A549 (cell line): ENCODE data around the gene DSC2. TPM values are rescaled to one million over a fixed set of nuclear protein-coding genes. Genes with fewer than 3 reads are reported as not detected.

Experiments
- ATAC-seq, 2 experiments: fragments of 200-7000 bp in 1 of 2; fragments of >200 bp in 1 of 2; cut with Nextera tagmentation in 1 of 2; cut with Tn5 transposase in 1 of 2; 3 replicates each; pipeline versions ENCODE4 v1.8.0 to v1.9.1; 2018 to 2020; ENCODE audit warnings: mild to moderate bottlenecking in 1 of 2, moderate library complexity in 1 of 2
- CTCF ChIA-PET: fragments of 300-600 bp; sonication (Branson Sonifier 250); formaldehyde crosslinking; extraction: SDS; loops from one replicate; lab custom pipeline; 2021; ENCODE audit warnings: antibody characterized with exemption, inconsistent platforms; lab: Yijun Ruan, JAX
- POLR2A ChIA-PET: fragments of 350-600 bp; formaldehyde crosslinking; extraction: SDS; loops from one replicate; lab custom pipeline; 2021; ENCODE audit warnings: antibody characterized with exemption, inconsistent platforms; lab: Yijun Ruan, JAX
- DNase-seq, 2 experiments: peaks; one replicate each; pipeline versions ENCODE4 v3.0.0 to v3.0.0-alpha.2; 2011 to 2016; ENCODE audit warnings: low read depth in 1 of 2, low spot score in 1 of 2
- FAIRE-seq: peaks from 2 replicates; lab custom pipeline; 2011; peaks lifted over from hg19 to GRCh38; lab: Jason Lieb, UNC
- H3K27ac ChIP-seq, 2 experiments: fragments of >200 bp; sonication (Bioruptor Twin); formaldehyde crosslinking; 3 replicates each; pipeline ENCODE4 v1.5.1; 2016 to 2017
- H3K4me1 ChIP-seq: fragments of >200 bp; sonication (Bioruptor Twin); formaldehyde crosslinking; 3 replicates; pipeline ENCODE4 v1.6.1; 2016
- H3K4me2 ChIP-seq: fragments of >200 bp; sonication (Bioruptor Twin); formaldehyde crosslinking; 3 replicates; pipeline ENCODE4 v1.6.1; 2016
- H3K4me3 ChIP-seq: fragments of >200 bp; sonication (Bioruptor Twin); formaldehyde crosslinking; 3 replicates; pipeline ENCODE4 v1.5.1; 2016
- H3K9me3 ChIP-seq: fragments of >200 bp; sonication (Bioruptor Twin); formaldehyde crosslinking; 3 replicates; pipeline ENCODE4 v1.6.1; 2016
- CBX8 ChIP-seq: fragments of 200-600 bp; sonication (generic); IDR thresholded peaks from 2 replicates; pipeline ENCODE4 v1.6.1; 2016
- CEBPB ChIP-seq, 2 experiments: fragments of >200 bp in 1 of 2; sonication (Bioruptor Twin) in 1 of 2; formaldehyde crosslinking in 1 of 2; IDR thresholded peaks; 2 replicates each; pipeline ENCODE4 v1.6.1; 2012 to 2016
- CTCF ChIP-seq: fragments of >200 bp; sonication (Bioruptor Twin); formaldehyde crosslinking; IDR thresholded peaks from 3 replicates; pipeline ENCODE4 v1.5.1; 2016
- ESRRA ChIP-seq: fragments of 150-350 bp; IDR thresholded peaks from 2 replicates; pipeline ENCODE4 v1.6.1; 2014; ENCODE audit warnings: mild to moderate bottlenecking, low read length, borderline replicate concordance
- GATA3 ChIP-seq: IDR thresholded peaks from 2 replicates; pipeline ENCODE4 v1.6.1; 2012; ENCODE audit warnings: borderline replicate concordance
- HDAC2 ChIP-seq: fragments of 200-600 bp; sonication (generic); IDR thresholded peaks from 2 replicates; pipeline ENCODE4 v1.6.1; 2016
- HOXB5 ChIP-seq: fragments of 250-450 bp; sonication (Bioruptor Pico); IDR thresholded peaks from 2 replicates; pipeline ENCODE4 v1.5.0; 2020; ENCODE audit warnings: mild to moderate bottlenecking, moderate library complexity
- KDM1A ChIP-seq: fragments of 200-600 bp; sonication (generic); IDR thresholded peaks from 2 replicates; pipeline ENCODE4 v1.6.1; 2016; ENCODE audit warnings: low read depth, mild to moderate bottlenecking
- KDM5A ChIP-seq: fragments of 200-600 bp; sonication (generic); IDR thresholded peaks from 2 replicates; pipeline ENCODE4 v1.6.1; 2016; ENCODE audit warnings: antibody characterized with exemption, mild to moderate bottlenecking
- MAZ ChIP-seq: fragments of 150-350 bp; IDR thresholded peaks from 2 replicates; pipeline ENCODE4 v1.6.1; 2014; ENCODE audit warnings: antibody characterized with exemption, low read depth, low read length, borderline replicate concordance
- MYC ChIP-seq: IDR thresholded peaks from 2 replicates; pipeline ENCODE4 v1.6.1; 2012; ENCODE audit warnings: mild to moderate bottlenecking, inconsistent platforms, low read length, improper control_type of control experiment, borderline replicate concordance
- NFE2L2 ChIP-seq: fragments of 150-350 bp; conservative IDR thresholded peaks from 2 replicates; pipeline ENCODE4 v1.6.1; 2014; ENCODE audit warnings: low read length
- PHF8 ChIP-seq: fragments of 200-600 bp; sonication (generic); IDR thresholded peaks from 2 replicates; pipeline ENCODE4 v1.6.1; 2016; ENCODE audit warnings: low read depth, mild to moderate bottlenecking, antibody characterized with exemption, moderate library complexity, borderline replicate concordance
- POLR2AphosphoS2 ChIP-seq: conservative IDR thresholded peaks from 2 replicates; pipeline ENCODE4 v1.6.1; 2012; ENCODE audit warnings: low read length, improper control_type of control experiment, inconsistent platforms
- RARB ChIP-seq: fragments of 250-450 bp; sonication (Bioruptor Pico); IDR thresholded peaks from 2 replicates; pipeline ENCODE4 v1.8.0; 2021; ENCODE audit warnings: mild to moderate bottlenecking, moderate library complexity
- REST ChIP-seq: fragments of 200-600 bp; sonication (generic); IDR thresholded peaks from 2 replicates; pipeline ENCODE4 v1.6.1; 2016; ENCODE audit warnings: antibody characterized with exemption, mild to moderate bottlenecking, moderate library complexity
- TFCP2L1 ChIP-seq: fragments of 250-450 bp; sonication (Bioruptor Pico); IDR thresholded peaks from 2 replicates; pipeline ENCODE4 v1.5.0; 2021; ENCODE audit warnings: mild to moderate bottlenecking
- WGBS: methylation state at CpG from one replicate; pipeline ENCODE4 v1.1.6; 2017; ENCODE audit errors: missing lambda C conversion rate; 5-methylcytosine and 5-hydroxymethylcytosine counted together
- polyA plus RNA-seq, 4 experiments: library from polyadenylated mRNA; depleted of rRNA in 3 of 4; stranded (reverse); fragments of >200 nt; fragmentation: RNase III in 1 of 4; extraction: RNeasy Plus Mini Kit Qiagen cat#74134 plus additional on column Dnase treatment in 1 of 4; gene quantifications; 2 replicates in 3 of 4; 3 replicates in 1 of 4; pipeline ENCODE4 v1.2.3, GENCODE V29; 2011 to 2017
- TF ChIP-seq, protein P1 (sequence below): IDR thresholded peaks from 2 replicates; pipeline ENCODE4 v1.6.1; 2012; ENCODE audit warnings: low read depth, borderline replicate concordance
- TF ChIP-seq, protein P2 (sequence below): fragments of 250-450 bp; sonication (Bioruptor Pico); IDR thresholded peaks from 2 replicates; pipeline ENCODE4 v1.5.0; 2021; ENCODE audit warnings: mild to moderate bottlenecking, moderate library complexity, borderline replicate concordance

DSC2 gene
- polyA plus RNA-seq, 2 of the 4 experiments (the other 2 are of a cell fraction): 0.63 to 2.0 TPM

GRCh38 chr18:31064130-31064529 lies 38.1 kb downstream of the DSC2 start (continued):
- TF ChIP-seq, protein P1, sequence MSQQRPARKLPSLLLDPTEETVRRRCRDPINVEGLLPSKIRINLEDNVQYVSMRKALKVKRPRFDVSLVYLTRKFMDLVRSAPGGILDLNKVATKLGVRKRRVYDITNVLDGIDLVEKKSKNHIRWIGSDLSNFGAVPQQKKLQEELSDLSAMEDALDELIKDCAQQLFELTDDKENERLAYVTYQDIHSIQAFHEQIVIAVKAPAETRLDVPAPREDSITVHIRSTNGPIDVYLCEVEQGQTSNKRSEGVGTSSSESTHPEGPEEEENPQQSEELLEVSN: no peak
- TF ChIP-seq KDM1A (no peak), HOXB5 (no peak), NFE2L2 (no peak), HDAC2 (no peak), ESRRA (no peak), REST (no peak), KDM5A (no peak)
- TF ChIP-seq, all 56 proteins: peak for 0

GRCh38 chr18:31061945-31062344 lies 40.3 kb downstream of the DSC2 start:
- POLR2A ChIA-PET: no interaction called here
- CTCF ChIA-PET: interaction anchor here (1.4 kb wide), 1 partner anchor 62 kb away, joined by 3 read pairs; no protein-coding TSS in a partner anchor
- no peak for DNase-seq
- H3K4me3 ChIP-seq: no peak overlapping the region
- no peak for ATAC-seq
- no peaks in the 10 kb centered on the region for H3K9me3 ChIP-seq
- H3K4me1 ChIP-seq: no peaks in the 10 kb centered on the region
- no peak for FAIRE-seq
- no peak overlapping the region for H3K4me2 ChIP-seq
- no peak overlapping the region for H3K27ac ChIP-seq
- TF ChIP-seq TFCP2L1 (CRISPR knock-in tag): no peak
- 47% methylated on average over 4 of the region's 4 CpGs for WGBS

GRCh38 chr18:31058897-31059296 lies 43.3 kb downstream of the DSC2 start:
- no peak for TF ChIP-seq TFCP2L1 (CRISPR knock-in tag)
- no peak for TF ChIP-seq GATA3
- TF ChIP-seq, protein P2, sequence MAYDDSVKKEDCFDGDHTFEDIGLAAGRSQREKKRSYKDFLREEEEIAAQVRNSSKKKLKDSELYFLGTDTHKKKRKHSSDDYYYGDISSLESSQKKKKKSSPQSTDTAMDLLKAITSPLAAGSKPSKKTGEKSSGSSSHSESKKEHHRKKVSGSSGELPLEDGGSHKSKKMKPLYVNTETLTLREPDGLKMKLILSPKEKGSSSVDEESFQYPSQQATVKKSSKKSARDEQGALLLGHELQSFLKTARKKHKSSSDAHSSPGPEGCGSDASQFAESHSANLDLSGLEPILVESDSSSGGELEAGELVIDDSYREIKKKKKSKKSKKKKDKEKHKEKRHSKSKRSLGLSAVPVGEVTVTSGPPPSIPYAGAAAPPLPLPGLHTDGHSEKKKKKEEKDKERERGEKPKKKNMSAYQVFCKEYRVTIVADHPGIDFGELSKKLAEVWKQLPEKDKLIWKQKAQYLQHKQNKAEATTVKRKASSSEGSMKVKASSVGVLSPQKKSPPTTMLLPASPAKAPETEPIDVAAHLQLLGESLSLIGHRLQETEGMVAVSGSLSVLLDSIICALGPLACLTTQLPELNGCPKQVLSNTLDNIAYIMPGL (CRISPR knock-in tag): no peak
- TF ChIP-seq CEBPB (IDR thresholded peaks at IDR 0.05): no peak
- TF ChIP-seq CBX8: no peak
- no peak for TF ChIP-seq POLR2AphosphoS2
- no peak for TF ChIP-seq MYC
- TF ChIP-seq PHF8: no peak
- no peak for TF ChIP-seq RARB (CRISPR knock-in tag)
- TF ChIP-seq, protein P1: no peak
- TF ChIP-seq CTCF: no peak
- no peak for TF ChIP-seq MAZ
- ATAC-seq: no peak
- Histone ChIP-seq H3K4me1 (no peaks in the 10 kb centered on the region), H3K9me3 (no peaks in the 10 kb centered on the region), H3K4me2 (no peak overlapping the region), H3K27ac (no peak overlapping the region), H3K4me3 (no peak overlapping the region)
- CTCF ChIA-PET: no interaction called here
- 87% methylated on average over 3 of the region's 3 CpGs for WGBS
- no peak for FAIRE-seq
- DNase-seq: no peak
- POLR2A ChIA-PET: no interaction called here
